CD1c-positive myeloid dendritic cell (primary cell): Measurements from ENCODE around the gene CRNKL1.
"Not testable (repeated sequence)": the region's sequence is repeated elsewhere in the genome, so short reads cannot be mapped to it uniquely, and the experiment has no call there.

Experiments
- DNase-seq: peaks from one replicate; pipeline ENCODE4 v3.0.0-alpha.2; 2016; ENCODE audit errors: extremely low spot score

Gene CRNKL1

GRCh38 chr20:20010639-20011500, 41.4 kb downstream of the CRNKL1 start:
- no peak for DNase-seq

GRCh38 chr20:20009784-20010253, 42.4 kb downstream of the CRNKL1 start:
- no peak for DNase-seq

GRCh38 chr20:20005342-20005741, 46.9 kb downstream of the CRNKL1 start:
- DNase-seq = peak; percentile 41

GRCh38 chr20:20003955-20004322, 48.3 kb downstream of the CRNKL1 start:
- DNase-seq = not testable (repeated sequence)

- peak; percentile 96 for DNase-seq
These were observed 49.0 kb downstream of the CRNKL1 start for GRCh38 chr20:20003031-20003954.

- DNase-seq = peak; percentile 53
These were observed 49.9 kb downstream of the CRNKL1 start for GRCh38 chr20:20002101-20002998.

- DNase-seq = peak; percentile 76
These were observed 51.9 kb downstream of the CRNKL1 start for GRCh38 chr20:20000211-20000968.

- no peak for DNase-seq
These were observed 53.1 kb downstream of the CRNKL1 start for GRCh38 chr20:19998990-19999705.

- DNase-seq = peak; percentile 55
These were observed 55.3 kb downstream of the CRNKL1 start for GRCh38 chr20:19996917-19997316.

GRCh38 chr20:19996222-19996621, 56.0 kb downstream of the CRNKL1 start:
- peak; percentile 69 for DNase-seq

GRCh38 chr20:19995220-19995863, 56.9 kb downstream of the CRNKL1 start:
- peak; percentile 75 for DNase-seq

GRCh38 chr20:19993958-19994669, 58.2 kb downstream of the CRNKL1 start:
- DNase-seq = no peak

- no peak for DNase-seq
These were observed 59.0 kb downstream of the CRNKL1 start for GRCh38 chr20:19992996-19993908.

- DNase-seq = no peak
These were observed 60.4 kb downstream of the CRNKL1 start for GRCh38 chr20:19991854-19992253.

GRCh38 chr20:19991308-19991707, 61.0 kb downstream of the CRNKL1 start:
- no peak for DNase-seq

GRCh38 chr20:19990850-19991249, 61.4 kb downstream of the CRNKL1 start:
- no peak for DNase-seq

- DNase-seq = no peak
These were observed 65.2 kb downstream of the CRNKL1 start for GRCh38 chr20:19987046-19987445.

- DNase-seq = peak; percentile 42
These were observed 65.8 kb downstream of the CRNKL1 start for GRCh38 chr20:19986419-19986818.
